Lung (tissue), 12 donors: ENCODE data around the gene LGI1. TPM values are rescaled to one million over a fixed set of nuclear protein-coding genes. Genes with fewer than 3 reads are reported as not detected.

ENCODE experiments used
- ATAC-seq: fragments of 200-7000 bp; cut with Tn5 transposase; one replicate; pipeline ENCODE4 v1.9.1; 2020; ENCODE audit warnings: moderate number of reproducible peaks; ENCODE audit not compliant: insufficient read depth, low FRiP score
- DNase-seq, 3 donors: peaks; one replicate each; pipeline ENCODE4 v3.0.0-alpha.2; 2013 to 2017
- H3K27ac ChIP-seq, 2 donors: one replicate each; pipeline ENCODE4 v1.5.1; 2013; ENCODE audit warnings: mild to moderate bottlenecking in 2 of 2, moderate library complexity in 2 of 2, control low read depth in 1 of 2, inconsistent platforms in 1 of 2, low read depth in 1 of 2, low read length in 1 of 2
- H3K27me3 ChIP-seq, 3 donors: one replicate each; pipeline ENCODE4 v1.5.1; 2013; ENCODE audit warnings: low read length in 2 of 3; ENCODE audit not compliant: control insufficient read depth in 3 of 3, insufficient read depth in 3 of 3
- H3K36me3 ChIP-seq, 4 donors: one replicate each; pipeline ENCODE4 v1.5.1; 2013; ENCODE audit warnings: low read length in 4 of 4, mild to moderate bottlenecking in 1 of 4, moderate library complexity in 1 of 4; ENCODE audit not compliant: control insufficient read depth in 4 of 4, insufficient read depth in 4 of 4
- H3K4me1 ChIP-seq, 5 donors: one replicate each; pipeline ENCODE4 v1.5.1; 2013; ENCODE audit warnings: low read length in 5 of 5, mild to moderate bottlenecking in 2 of 5, moderate library complexity in 1 of 5; ENCODE audit not compliant: control insufficient read depth in 5 of 5, insufficient read depth in 5 of 5
- H3K4me3 ChIP-seq: one replicate; pipeline ENCODE4 v1.5.1; 2013; ENCODE audit warnings: mild to moderate bottlenecking, control low read depth, moderate library complexity
- H3K9ac ChIP-seq, 2 donors: one replicate each; pipeline ENCODE4 v1.5.1; 2013; ENCODE audit warnings: low read length in 2 of 2, control low read depth in 1 of 2; ENCODE audit not compliant: insufficient read depth in 1 of 2
- H3K9me3 ChIP-seq, 4 donors: one replicate each; pipeline ENCODE4 v1.5.1; 2013; ENCODE audit warnings: low read length in 3 of 4, mild to moderate bottlenecking in 1 of 4, moderate library complexity in 1 of 4; ENCODE audit not compliant: control insufficient read depth in 4 of 4, insufficient read depth in 3 of 4
- CTCF ChIP-seq: IDR thresholded peaks from 2 replicates; pipeline ENCODE4 v1.5.1; 2012; ENCODE audit warnings: mild to moderate bottlenecking; ENCODE audit errors: control extremely low read depth, extremely low read depth
- WGBS, 2 donors: extraction: QIAGEN DNeasy Blood & Tissue Kit; methylation state at CpG; one replicate each; pipeline ENCODE4 v1.1.7; 2013; 5-methylcytosine and 5-hydroxymethylcytosine counted together
- polyA plus RNA-seq, 2 donors: library from polyadenylated mRNA; stranded (reverse); fragments of 200-250 nt; gene quantifications; one replicate each; pipeline ENCODE4 v1.2.1, GENCODE V29; 2013
- total RNA-seq, 2 donors: library from RNA; depleted of rRNA in 1 of 2; stranded (reverse); fragments of >200 nt in 1 of 2; gene quantifications; one replicate each; pipeline ENCODE4 v1.2.1, GENCODE V29; 2014 to 2021
- donor health status: control.
- donor health status: control.
- donor health status: Bipolar disorder and iron deficiency.
- donor health status: healthy.
- donor health status: DM: yes; HTN: yes; CAD: no.

The LGI1 gene
- total and polyA plus RNA-seq, 4 donors: 0.68 TPM; not detected in 3

GRCh38 chr10:93718937-93719725 is 38.6 kb upstream of the LGI1 start:
- ATAC-seq (no peak), DNase-seq (no peak)
- WGBS, 2 donors: 44 to 46% methylated on average over 8 of the region's 8 CpGs
- peaks cover 0 to 2% (median 1%) of the 10 kb centered on the region in 4 donors for H3K9me3 ChIP-seq
- no peak overlapping the region for H3K9ac ChIP-seq
- H3K4me1 ChIP-seq: peaks cover 0 to 2% (median 0%) of the 10 kb centered on the region in 5 donors
- H3K4me3 ChIP-seq: no peak overlapping the region
- no peak for TF ChIP-seq CTCF
- no peaks in the 10 kb centered on the region for H3K27me3 ChIP-seq
- H3K36me3 ChIP-seq: no peaks in the 10 kb centered on the region
- H3K27ac ChIP-seq: no peak overlapping the region

GRCh38 chr10:93719901-93720300 is 37.8 kb upstream of the LGI1 start:
- ATAC-seq: no peak
- Histone ChIP-seq H3K36me3 (no peaks in the 10 kb centered on the region), H3K9me3 (peaks cover 0 to 2% (median 1%) of the 10 kb centered on the region in 4 donors), H3K4me3 (no peak overlapping the region), H3K4me1 (peaks cover 0 to 2% (median 0%) of the 10 kb centered on the region in 5 donors), H3K27me3 (no peaks in the 10 kb centered on the region), H3K27ac (no peak overlapping the region), H3K9ac (no peak overlapping the region)
- no peak for DNase-seq
- TF ChIP-seq CTCF: no peak
- WGBS, 2 donors: 77 to 85% methylated on average over 3 of the region's 3 CpGs

- Histone ChIP-seq H3K4me1 (peaks cover 0 to 2% (median 0%) of the 10 kb centered on the region in 5 donors), H3K27ac (no peak overlapping the region), H3K9me3 (peaks cover 0 to 2% (median 0%) of the 10 kb centered on the region in 4 donors), H3K36me3 (no peaks in the 10 kb centered on the region), H3K27me3 (peaks cover 0 to 5% (median 0%) of the 10 kb centered on the region in 3 donors), H3K4me3 (no peak overlapping the region), H3K9ac (no peak overlapping the region)
- no peak for DNase-seq
- TF ChIP-seq CTCF: no peak
- ATAC-seq: no peak
These were observed 35.2 kb upstream of the LGI1 start for GRCh38 chr10:93722550-93722949.
